SK-N-SH (cell line): ENCODE measurements around the gene MAP2.

Source experiments
- CTCF ChIP-seq: fragments of 200-600 bp; sonication (generic); IDR thresholded peaks from 2 replicates; pipeline ENCODE4 v1.6.1; 2017; ENCODE audit warnings: antibody characterized with exemption, mild to moderate bottlenecking, moderate library complexity
- ELF1 ChIP-seq: IDR thresholded peaks from 2 replicates; pipeline ENCODE4 v1.4.0; 2012
- EP300 ChIP-seq, 2 experiments: IDR thresholded peaks; 2 replicates each; pipeline versions ENCODE4 v1.4.0 to v1.6.1; 2012; ENCODE audit warnings: borderline replicate concordance in 1 of 2, low read depth in 1 of 2, low read length in 1 of 2
- FOXJ3 ChIP-seq: sonication (generic); formaldehyde crosslinking; IDR thresholded peaks from 2 replicates; pipeline ENCODE4 v1.5.1; 2020; ENCODE audit warnings: mild to moderate bottlenecking, missing genetic modification reagents
- FOXM1 ChIP-seq: IDR thresholded peaks from 2 replicates; pipeline ENCODE4 v1.4.0; 2012; ENCODE audit warnings: low read depth, mild to moderate bottlenecking
- GATA2 ChIP-seq: sonication (generic); formaldehyde crosslinking; IDR thresholded peaks from 2 replicates; pipeline ENCODE4 v1.5.0; 2020; ENCODE audit warnings: mild to moderate bottlenecking, missing genetic modification reagents
- IRF3 ChIP-seq: fragments of 150-350 bp; IDR thresholded peaks from 2 replicates; pipeline ENCODE4 v1.6.1; 2016; ENCODE audit warnings: mild to moderate bottlenecking, low read depth, low read length
- NRF1 ChIP-seq: IDR thresholded peaks from 2 replicates; pipeline ENCODE4 v1.6.1; 2012; ENCODE audit warnings: low read depth, mild to moderate bottlenecking, low read length
- POLR2AphosphoS5 ChIP-seq: IDR thresholded peaks from 2 replicates; pipeline ENCODE4 v1.6.1; 2012; ENCODE audit warnings: low read depth, low read length
- RAD21 ChIP-seq: IDR thresholded peaks from 2 replicates; pipeline ENCODE4 v1.6.1; 2012; ENCODE audit warnings: mild to moderate bottlenecking, low read length
- RFX5 ChIP-seq: IDR thresholded peaks from 2 replicates; pipeline ENCODE4 v1.6.1; 2012; ENCODE audit warnings: mild to moderate bottlenecking, improper control_type of control experiment, low read length
- RXRA ChIP-seq: IDR thresholded peaks from 2 replicates; pipeline ENCODE4 v1.4.0; 2012; ENCODE audit warnings: low read depth, mild to moderate bottlenecking, borderline replicate concordance
- TEAD4 ChIP-seq: IDR thresholded peaks from 2 replicates; pipeline ENCODE4 v1.4.0; 2012; ENCODE audit warnings: mild to moderate bottlenecking, borderline replicate concordance; ENCODE audit not compliant: insufficient read depth

GRCh38 chr2:209495855-209496585 is 72.2 kb downstream of the MAP2 start:
- TF ChIP-seq CTCF, result no peak
- peak in 1 of 2 experiments; percentile 92; a peak in 2 of 4 replicates for TF ChIP-seq EP300 (IDR thresholded peaks at IDR 0.05; ENCODE audit: borderline replicate concordance in 1 of 2, low read depth in 1 of 2, low read length in 1 of 2)
- TF ChIP-seq FOXM1, result peak; percentile 66
- no peak for TF ChIP-seq RAD21
- no peak for TF ChIP-seq RFX5
- TF ChIP-seq TEAD4, result peak; percentile 75; the same call in 1 of the 2 replicates
- TF ChIP-seq IRF3, result no peak
- TF ChIP-seq GATA2 (CRISPR knock-in tag), result no peak
- peak; percentile 95 for TF ChIP-seq RXRA
- TF ChIP-seq NRF1, result no peak
- TF ChIP-seq ELF1, result peak; percentile 42; the same call in 1 of the 2 replicates
- TF ChIP-seq FOXJ3 (CRISPR knock-in tag), result no peak
- peak; percentile 77; the same call in 1 of the 2 replicates for TF ChIP-seq POLR2AphosphoS5
